ENCODE measurements around the gene TDRD12.

DNA sequence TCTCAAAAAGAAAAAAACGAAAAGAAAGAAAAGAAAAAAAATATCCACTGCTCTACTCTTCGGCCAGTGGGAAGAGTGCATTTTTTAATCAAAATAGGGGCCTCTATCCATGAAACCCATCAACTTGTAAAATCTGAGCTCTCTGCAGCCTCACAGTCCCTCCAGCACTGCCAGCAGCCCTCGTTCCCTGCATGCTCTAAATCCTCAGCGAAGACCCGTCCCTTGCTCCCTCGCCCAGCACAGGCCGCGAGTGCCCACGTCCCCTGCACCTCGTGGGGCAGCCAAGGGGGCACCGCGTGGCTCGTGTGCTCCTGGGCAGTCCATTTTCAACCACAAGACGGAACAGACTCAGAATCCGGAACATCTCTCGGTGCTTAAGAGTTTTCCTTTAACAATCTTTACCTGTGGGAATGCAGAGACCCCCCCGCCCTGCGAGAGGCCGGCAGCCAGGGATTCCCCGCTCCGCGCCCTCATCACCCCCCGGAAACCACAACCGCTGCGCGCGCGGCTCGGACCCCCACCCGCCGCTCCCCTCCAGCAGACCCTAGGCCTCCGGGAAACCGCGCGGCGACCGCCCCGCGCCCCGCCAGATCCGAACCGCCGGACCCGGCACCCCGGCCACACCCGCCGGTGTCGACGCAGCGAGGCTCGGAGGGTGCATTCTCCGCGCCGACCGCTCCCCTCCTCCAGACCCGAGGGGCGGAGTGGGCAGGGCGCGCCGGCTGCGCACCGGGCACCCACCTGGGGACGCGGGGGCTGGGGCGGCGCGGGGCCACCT lies 45.2 kb upstream of the TDRD12 start:
- TF ChIP-seq, protein P1, sequence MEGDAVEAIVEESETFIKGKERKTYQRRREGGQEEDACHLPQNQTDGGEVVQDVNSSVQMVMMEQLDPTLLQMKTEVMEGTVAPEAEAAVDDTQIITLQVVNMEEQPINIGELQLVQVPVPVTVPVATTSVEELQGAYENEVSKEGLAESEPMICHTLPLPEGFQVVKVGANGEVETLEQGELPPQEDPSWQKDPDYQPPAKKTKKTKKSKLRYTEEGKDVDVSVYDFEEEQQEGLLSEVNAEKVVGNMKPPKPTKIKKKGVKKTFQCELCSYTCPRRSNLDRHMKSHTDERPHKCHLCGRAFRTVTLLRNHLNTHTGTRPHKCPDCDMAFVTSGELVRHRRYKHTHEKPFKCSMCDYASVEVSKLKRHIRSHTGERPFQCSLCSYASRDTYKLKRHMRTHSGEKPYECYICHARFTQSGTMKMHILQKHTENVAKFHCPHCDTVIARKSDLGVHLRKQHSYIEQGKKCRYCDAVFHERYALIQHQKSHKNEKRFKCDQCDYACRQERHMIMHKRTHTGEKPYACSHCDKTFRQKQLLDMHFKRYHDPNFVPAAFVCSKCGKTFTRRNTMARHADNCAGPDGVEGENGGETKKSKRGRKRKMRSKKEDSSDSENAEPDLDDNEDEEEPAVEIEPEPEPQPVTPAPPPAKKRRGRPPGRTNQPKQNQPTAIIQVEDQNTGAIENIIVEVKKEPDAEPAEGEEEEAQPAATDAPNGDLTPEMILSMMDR (conservative IDR thresholded peaks at IDR 0.05): no peak
- TF ChIP-seq EZH2 (IDR thresholded peaks at IDR 0.05; ENCODE audit: low read depth): no peak

Measured in PC-9 (cell line).